ENCODE measurements around the gene SGPP2. TPM values are rescaled to one million over a fixed set of nuclear protein-coding genes. Genes with fewer than 3 reads are reported as not detected.

Gene SGPP2
- total RNA-seq, 1 donor from 2014 or later: 2.3 TPM

DNA sequence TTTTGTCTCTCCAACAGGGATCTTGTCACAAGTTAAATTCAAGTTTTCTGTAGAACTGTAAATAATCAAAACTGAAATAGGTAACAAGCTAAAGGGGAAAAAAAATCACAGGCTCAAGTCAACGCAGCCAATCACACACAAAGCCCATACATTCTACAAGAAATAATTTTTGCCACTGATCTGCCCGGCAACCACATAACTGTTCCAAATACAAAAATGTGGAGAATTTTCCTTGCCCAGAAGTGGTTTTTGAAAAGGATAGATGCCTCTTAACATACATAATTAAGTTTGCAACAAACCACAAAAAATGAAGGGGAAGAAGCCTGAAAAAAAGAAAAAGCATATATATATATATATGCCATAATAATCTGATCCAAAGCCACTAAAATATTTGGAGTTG lies 171.2 kb downstream of the SGPP2 start:
- no peak overlapping the region for H3K27ac ChIP-seq (replicated peaks)
- no peak for DNase-seq
- intact Hi-C loops (cut with micrococcal nuclease): no loop called here
- H3K27me3 ChIP-seq (ENCODE audit: low read depth): no peaks in the 10 kb centered on the region
- H3K36me3 ChIP-seq: peaks cover 37% of the 10 kb centered on the region
- H3K4me1 ChIP-seq: peaks cover 12% of the 10 kb centered on the region
- no peaks in the 10 kb centered on the region for H3K9me3 ChIP-seq (replicated peaks)
- TF ChIP-seq, protein P1, sequence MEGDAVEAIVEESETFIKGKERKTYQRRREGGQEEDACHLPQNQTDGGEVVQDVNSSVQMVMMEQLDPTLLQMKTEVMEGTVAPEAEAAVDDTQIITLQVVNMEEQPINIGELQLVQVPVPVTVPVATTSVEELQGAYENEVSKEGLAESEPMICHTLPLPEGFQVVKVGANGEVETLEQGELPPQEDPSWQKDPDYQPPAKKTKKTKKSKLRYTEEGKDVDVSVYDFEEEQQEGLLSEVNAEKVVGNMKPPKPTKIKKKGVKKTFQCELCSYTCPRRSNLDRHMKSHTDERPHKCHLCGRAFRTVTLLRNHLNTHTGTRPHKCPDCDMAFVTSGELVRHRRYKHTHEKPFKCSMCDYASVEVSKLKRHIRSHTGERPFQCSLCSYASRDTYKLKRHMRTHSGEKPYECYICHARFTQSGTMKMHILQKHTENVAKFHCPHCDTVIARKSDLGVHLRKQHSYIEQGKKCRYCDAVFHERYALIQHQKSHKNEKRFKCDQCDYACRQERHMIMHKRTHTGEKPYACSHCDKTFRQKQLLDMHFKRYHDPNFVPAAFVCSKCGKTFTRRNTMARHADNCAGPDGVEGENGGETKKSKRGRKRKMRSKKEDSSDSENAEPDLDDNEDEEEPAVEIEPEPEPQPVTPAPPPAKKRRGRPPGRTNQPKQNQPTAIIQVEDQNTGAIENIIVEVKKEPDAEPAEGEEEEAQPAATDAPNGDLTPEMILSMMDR (IDR thresholded peaks at IDR 0.05; ENCODE audit: borderline replicate concordance): no peak
- H3K4me3 ChIP-seq: no peak overlapping the region

DNA sequence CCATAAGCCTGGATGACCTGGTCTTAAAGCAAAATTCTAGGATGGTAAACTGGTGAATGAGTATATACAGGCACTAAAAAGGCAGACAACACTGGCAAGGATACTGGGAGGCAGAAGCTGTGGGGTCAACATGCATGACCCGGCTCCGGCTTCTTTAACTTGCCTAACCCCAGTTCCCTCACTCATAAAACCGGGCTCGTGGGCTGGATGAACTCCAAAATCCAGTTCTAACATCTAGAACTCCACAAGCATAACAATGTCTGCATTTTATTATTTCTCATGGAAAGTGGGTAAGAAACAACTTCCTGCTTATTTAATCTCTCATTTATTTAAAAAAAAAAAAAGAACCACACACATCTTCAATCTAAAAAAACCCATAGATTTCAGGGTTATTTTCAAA lies 174.3 kb downstream of the SGPP2 start:
- H3K9me3 ChIP-seq (replicated peaks): no peaks in the 10 kb centered on the region
- no peak overlapping the region for H3K4me3 ChIP-seq
- intact Hi-C loops (cut with micrococcal nuclease): no loop called here
- H3K27me3 ChIP-seq (ENCODE audit: low read depth): no peaks in the 10 kb centered on the region
- no peak overlapping the region for H3K27ac ChIP-seq (replicated peaks)
- TF ChIP-seq, protein P1 (IDR thresholded peaks at IDR 0.05; ENCODE audit: borderline replicate concordance): no peak
- DNase-seq: no peak
- no peaks in the 10 kb centered on the region for H3K4me1 ChIP-seq
- H3K36me3 ChIP-seq: peaks cover 37% of the 10 kb centered on the region

DNA sequence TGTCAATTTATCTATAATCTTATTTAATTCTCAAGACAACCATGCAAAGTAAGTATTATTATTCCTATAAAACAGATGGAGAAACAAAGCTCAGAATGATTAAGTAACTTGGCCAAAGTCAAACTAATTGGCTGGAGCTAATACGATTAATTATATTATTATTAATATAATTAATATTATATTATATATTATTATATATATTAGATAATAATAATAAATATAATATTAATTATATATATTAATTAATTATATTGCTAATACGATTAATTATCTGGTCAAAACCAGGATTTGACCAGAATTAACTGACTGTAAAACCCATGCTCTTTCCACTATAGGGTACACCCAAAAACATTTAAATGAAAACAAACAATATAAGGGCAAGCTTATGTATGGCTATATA lies 179.2 kb downstream of the SGPP2 start:
- H3K36me3 ChIP-seq: peaks cover 12% of the 10 kb centered on the region

DNA sequence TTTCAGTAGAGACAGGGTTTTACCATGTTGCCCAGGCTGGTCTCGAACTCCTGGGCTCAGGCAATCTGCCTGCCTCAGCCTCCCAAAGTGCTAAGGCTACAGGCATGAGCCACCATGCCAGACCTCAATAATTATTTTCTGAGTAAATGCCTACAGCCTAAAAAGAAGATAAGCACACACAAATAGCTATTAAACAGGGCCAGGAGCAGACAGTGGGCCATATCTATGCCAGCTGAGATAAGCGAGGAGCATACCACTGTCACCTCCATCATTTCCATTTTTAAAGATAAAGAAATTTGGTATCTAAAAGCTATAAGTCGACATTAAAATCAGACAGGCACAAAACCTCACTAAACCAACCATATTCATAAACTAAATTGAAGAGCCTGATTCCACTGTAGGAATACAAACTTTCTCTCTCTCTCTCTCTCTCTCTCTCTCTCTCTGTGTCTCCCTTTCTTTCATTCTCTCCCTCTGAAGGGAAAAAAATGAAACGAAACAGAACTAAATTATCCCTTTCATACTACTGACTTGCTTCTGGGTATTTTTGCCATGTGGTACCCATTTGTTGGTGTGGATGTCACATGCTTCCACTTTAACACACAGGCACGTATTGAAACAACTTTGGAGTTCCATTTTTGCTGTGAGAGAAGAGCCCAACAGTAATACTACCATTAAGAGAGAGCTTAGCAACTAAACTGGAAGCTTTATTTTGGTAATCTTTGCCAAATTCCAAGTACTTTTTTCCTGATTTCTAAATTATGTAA lies 180.6 kb downstream of the SGPP2 start:
- intact Hi-C loops (cut with micrococcal nuclease): no loop called here
- H3K27me3 ChIP-seq (ENCODE audit: low read depth): no peaks in the 10 kb centered on the region
- no peak overlapping the region for H3K4me3 ChIP-seq
- no peak overlapping the region for H3K27ac ChIP-seq (replicated peaks)
- no peak for DNase-seq
- no peaks in the 10 kb centered on the region for H3K9me3 ChIP-seq (replicated peaks)
- peaks cover 7% of the 10 kb centered on the region for H3K36me3 ChIP-seq
- TF ChIP-seq, protein P1 (IDR thresholded peaks at IDR 0.05; ENCODE audit: borderline replicate concordance): no peak
- H3K4me1 ChIP-seq: no peaks in the 10 kb centered on the region

More for the DNA sequence above, 179.2 kb downstream of the SGPP2 start:
- H3K27me3 ChIP-seq (ENCODE audit: low read depth): no peaks in the 10 kb centered on the region
- no peak overlapping the region for H3K27ac ChIP-seq (replicated peaks)
- TF ChIP-seq, protein P1 (IDR thresholded peaks at IDR 0.05; ENCODE audit: borderline replicate concordance): no peak
- intact Hi-C loops (cut with micrococcal nuclease): no loop called here
- no peak overlapping the region for H3K4me3 ChIP-seq
- no peak for DNase-seq
- H3K4me1 ChIP-seq: no peaks in the 10 kb centered on the region
- no peaks in the 10 kb centered on the region for H3K9me3 ChIP-seq (replicated peaks)

DNA sequence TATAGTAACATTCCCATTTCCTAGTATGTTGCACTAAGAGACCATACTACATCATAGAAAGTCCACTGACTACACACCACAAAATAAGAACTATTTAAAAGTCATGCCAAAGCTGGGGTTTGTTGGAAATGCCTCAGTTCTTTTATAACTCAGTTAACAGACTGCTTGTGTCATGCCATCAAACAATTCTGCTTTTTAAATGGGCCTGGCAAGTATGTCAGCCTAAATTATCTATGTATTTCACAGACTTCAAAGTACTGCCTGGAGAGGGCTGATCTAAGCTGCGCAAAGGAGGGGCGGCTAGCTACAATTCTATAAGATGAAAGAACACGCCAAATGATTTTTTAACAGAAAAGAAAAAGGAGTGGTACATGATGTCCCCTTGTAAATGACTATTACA lies 182.0 kb downstream of the SGPP2 start:
- no peaks in the 10 kb centered on the region for H3K4me1 ChIP-seq
- H3K4me3 ChIP-seq: no peak overlapping the region
- peaks cover 7% of the 10 kb centered on the region for H3K36me3 ChIP-seq
- intact Hi-C loops (cut with micrococcal nuclease): no loop called here
- DNase-seq: no peak
- no peaks in the 10 kb centered on the region for H3K9me3 ChIP-seq (replicated peaks)
- no peaks in the 10 kb centered on the region for H3K27me3 ChIP-seq (ENCODE audit: low read depth)
- TF ChIP-seq, protein P1 (IDR thresholded peaks at IDR 0.05; ENCODE audit: borderline replicate concordance): no peak
- no peak overlapping the region for H3K27ac ChIP-seq (replicated peaks)
